Ovary (tissue), 1 donor: ENCODE measurements around the gene PER3.

Experiments used
- EP300 ChIP-seq: sonication (generic); formaldehyde crosslinking; IDR thresholded peaks from one replicate; pipeline ENCODE4 v1.6.1; 2017; ENCODE audit warnings: antibody characterized with exemption
- POLR2A ChIP-seq: fragments of 450-650 bp; IDR thresholded peaks from one replicate; pipeline ENCODE4 v1.6.1; 2017; ENCODE audit warnings: antibody characterized with exemption, mild to moderate bottlenecking, moderate library complexity

GRCh38 chr1:7827126-7827955 is 43.2 kb downstream of the PER3 start:
- no peak for TF ChIP-seq EP300
- TF ChIP-seq POLR2A, result no peak
